Stimulated activated CD4-positive, alpha-beta T cell treated with anti-CD3 and anti-CD28 coated beads, Interleukin-2, amount 100 ng/mL, for 4 hours (primary cell): Measurements from ENCODE around the gene NNMT.

Experiments used
- DNase-seq: peaks from one replicate; pipeline ENCODE4 v3.0.0-alpha.2; 2020; ENCODE audit warnings: low read depth

The NNMT gene

DNA sequence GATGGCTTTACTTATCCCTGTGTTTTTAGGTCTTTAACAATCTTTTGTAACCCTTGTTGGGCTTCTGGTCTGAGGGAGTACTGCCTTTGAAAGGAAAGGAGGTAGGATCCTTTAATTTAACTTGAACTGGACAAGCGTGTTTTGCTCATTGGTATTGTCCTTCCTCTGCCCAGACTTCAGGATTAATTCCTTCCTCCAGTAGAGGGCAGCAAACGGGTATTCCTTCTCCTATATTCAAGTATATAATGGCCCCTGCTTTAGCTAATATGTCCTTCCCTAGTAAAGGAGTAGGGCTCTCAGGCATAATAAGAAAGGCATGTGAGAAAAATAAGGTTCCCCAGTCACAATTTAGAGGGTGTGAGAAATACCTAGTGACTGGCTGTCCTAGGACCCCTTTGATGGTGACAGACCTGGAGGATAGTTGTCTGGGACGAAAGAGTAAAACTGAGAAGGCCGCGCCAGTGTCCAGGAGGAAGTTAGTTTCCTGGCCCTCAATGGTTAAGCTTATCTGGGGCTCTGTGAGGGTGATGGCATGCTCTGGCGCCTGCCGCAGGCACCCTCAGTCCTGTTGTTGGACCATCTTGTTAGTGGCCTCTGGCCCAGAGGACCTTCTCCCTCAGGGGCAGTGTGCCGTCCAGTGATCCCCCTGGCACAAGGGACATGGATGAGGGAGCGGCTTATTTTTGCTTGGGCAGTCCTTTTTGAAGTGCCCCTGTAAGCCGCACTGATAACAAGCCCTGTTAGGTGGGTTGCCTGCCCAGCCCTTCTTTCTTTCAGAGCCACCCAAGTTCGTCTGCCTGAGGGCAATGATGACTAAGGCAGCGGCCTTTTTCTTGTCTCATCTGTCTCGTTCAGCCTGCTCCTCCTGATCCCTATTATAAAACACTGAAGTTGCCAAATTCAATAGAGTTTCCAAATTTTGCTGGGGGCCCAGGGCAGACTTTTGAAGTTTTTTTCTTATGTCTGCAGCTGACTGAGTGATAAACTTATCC is 52.3 kb downstream of the NNMT start:
- DNase-seq: peak; percentile 22

DNA sequence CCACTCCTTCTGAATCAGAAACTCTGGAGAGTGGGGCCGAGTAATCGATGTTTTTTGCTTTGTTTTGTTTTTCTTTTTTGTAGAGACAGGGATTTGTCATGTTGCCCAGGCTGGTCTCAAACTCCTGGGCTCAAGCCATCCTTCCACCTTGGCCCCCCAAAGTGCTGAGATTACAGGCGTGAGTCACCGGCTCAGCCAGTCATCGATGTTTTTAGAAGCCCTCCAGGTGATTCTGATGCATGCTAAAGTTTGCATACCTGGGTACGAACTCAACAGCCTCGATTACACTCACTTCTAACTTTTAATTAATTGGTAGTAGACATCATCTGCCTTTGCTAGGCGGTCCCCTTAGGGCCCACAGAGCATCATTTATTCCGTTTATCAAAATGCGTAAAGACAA is 53.8 kb downstream of the NNMT start:
- DNase-seq: no peak

DNA sequence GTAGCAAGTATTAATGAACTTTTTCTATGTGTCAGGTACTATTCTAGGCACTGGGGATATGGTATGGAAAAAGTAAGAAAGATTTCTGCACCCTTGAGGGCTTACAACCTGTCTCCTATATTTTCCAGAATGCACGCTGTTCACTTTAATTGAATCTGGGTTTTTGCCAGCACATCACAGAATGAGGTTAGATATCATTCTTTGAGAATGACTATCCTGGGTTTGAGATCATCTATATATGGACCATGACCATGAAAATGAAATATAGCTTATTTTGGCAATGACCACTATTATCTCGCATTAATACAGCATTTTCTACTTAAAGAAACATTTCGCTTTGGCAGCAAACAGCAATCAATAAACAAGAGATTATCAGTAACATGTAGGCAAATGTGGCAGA is 57.2 kb downstream of the NNMT start:
- no peak for DNase-seq

DNA sequence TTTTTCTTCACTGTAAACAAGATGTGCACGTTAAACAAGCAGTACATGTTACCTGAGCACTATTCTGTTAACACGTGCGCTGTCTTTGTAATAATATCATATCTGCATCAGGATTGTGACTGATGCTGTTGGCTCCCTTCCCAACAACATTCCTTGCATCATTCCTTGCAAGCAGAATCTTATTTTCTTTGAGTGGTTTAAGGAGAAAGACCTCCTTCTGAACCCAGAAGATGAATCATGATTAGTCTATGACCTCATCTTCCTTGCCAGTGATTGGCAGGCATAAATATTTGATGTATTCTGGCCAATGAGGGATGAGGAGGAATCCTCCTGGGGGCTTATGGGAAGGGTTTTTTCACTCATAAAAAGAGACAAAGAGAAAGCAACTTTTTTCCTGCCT is 57.9 kb downstream of the NNMT start:
- no peak for DNase-seq

DNA sequence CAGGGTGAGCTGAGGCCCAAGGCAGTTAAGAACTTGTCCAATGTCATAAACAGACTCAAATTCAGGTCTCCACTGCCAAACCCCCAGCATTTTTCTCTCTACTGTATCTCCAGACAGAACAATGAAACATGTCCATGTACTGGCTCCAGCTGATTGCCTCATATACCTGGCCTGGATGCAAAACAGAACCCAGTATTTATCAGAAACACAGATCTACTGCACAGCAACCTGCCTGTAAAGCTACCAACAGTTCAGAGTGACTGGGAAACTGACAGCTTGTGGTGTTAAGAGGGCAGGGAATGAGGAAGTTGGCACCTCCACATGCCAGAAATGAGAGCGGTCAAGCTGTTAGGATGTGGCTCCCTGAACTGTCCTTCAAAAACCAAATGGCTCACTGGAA is 62.5 kb downstream of the NNMT start:
- no peak for DNase-seq

DNA sequence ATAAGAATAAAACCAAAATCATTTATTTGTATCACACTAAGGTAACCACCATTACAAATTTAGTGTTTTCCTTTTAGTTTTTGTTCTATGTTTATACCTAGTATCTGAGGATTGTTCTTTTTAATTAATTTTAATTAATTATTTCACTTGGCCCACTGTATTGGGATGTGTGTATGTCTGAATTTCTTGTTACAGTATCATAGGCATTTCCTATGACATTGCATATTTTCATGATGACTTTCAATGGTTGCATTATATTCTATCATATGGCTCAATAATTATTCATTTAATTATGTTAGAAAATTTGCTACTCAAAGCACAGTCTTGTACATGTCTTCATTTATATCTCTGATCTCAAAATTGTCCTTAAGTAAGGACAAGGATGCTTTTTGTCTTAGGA is 63.1 kb downstream of the NNMT start:
- DNase-seq: no peak

DNA sequence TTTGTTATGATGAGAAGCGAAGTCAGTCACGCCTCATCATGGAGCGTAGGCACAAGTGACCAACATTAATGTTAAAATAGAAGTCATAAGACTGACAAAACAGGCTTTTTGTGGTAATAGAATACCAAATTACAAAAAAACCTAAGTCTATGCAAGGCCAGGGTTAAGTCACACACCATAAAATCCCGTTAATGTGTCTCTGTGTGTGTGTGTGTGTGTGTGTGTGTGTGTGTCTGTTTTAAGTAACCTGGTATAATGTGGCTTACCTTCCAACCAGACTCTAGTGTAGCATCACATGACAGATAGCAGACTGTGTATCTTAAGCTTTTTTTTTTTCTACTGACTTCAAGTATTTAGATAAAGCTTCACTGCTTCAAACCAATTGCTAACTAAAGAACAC is 66.1 kb downstream of the NNMT start:
- DNase-seq: no peak

DNA sequence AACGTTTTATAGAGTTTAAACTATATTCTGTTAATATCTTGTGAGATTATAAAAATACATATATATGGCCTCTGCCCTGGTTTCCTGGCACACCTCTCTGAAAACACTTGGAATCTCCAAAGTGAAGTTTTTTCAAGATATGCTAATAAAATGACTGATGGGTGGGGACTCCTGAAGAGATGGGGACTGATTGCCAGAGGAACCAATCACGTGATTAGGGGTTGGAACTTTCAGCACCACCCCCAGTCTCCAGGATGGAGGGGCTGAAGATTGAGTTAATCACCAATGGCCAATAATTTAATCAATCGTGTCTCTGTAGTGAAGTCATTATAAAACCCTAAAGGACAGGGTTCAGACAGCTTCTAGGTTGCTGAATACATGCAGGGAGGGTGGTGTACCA is 66.8 kb downstream of the NNMT start:
- DNase-seq: no peak
